Measurements from ENCODE around the gene HK1.

DNA sequence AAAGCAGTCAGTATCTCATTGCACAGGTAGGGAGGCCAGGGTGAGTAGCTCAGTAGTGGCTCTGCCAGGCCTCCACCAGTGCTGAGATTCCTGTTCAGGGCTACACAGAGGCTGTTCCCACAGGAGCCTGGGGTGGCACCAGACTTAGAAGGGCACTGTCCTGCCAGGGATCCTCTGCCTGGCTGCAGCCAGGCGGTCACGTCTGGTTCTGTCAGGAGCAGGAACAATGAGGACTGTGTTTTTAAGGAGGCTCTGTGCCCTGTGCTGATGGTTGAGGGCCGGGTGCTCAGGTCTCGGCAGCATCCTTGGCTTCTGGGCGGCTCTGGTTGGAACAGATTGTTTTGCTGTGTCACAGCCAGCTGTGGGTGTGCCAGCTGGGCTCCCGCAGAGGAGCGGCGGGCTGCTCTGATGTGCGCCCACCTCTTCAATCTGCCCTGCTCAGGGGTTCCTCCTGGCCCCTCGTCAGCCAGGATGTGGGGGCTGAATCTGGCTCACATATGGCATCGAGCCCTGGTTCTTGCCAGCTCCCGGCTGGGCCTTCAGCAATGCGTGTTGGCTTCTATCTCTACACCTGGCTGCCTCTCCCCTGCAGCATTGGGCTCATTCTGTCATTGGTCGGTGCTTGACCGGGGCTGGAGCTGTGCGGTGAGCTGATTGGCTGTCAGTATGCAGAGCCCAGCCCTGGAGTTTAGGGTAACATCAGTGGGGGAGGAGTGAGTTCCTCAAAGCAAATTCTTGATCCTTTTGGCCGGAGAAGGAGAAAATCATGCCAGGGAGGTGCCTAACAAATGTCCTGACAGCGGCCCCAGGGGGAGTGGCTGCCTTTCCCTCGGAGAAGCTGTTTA, 97.2 kb downstream of the HK1 start:
- TF ChIP-seq, protein P1, sequence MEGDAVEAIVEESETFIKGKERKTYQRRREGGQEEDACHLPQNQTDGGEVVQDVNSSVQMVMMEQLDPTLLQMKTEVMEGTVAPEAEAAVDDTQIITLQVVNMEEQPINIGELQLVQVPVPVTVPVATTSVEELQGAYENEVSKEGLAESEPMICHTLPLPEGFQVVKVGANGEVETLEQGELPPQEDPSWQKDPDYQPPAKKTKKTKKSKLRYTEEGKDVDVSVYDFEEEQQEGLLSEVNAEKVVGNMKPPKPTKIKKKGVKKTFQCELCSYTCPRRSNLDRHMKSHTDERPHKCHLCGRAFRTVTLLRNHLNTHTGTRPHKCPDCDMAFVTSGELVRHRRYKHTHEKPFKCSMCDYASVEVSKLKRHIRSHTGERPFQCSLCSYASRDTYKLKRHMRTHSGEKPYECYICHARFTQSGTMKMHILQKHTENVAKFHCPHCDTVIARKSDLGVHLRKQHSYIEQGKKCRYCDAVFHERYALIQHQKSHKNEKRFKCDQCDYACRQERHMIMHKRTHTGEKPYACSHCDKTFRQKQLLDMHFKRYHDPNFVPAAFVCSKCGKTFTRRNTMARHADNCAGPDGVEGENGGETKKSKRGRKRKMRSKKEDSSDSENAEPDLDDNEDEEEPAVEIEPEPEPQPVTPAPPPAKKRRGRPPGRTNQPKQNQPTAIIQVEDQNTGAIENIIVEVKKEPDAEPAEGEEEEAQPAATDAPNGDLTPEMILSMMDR (IDR thresholded peaks at IDR 0.05; ENCODE audit: borderline replicate concordance, extremely low read depth, low read length, poor library complexity, severe bottlenecking) = no peak
- no peak for TF ChIP-seq EZH2 (IDR thresholded peaks at IDR 0.05; ENCODE audit: borderline replicate concordance, low read depth, low read length, severe bottlenecking)
